ENCODE results near the gene NRBP1.

Gene NRBP1
- 147 to 155 reads per million in 2 donors for total RNA-seq

- peak; percentile 83 for DNase-seq
Observed at GRCh38 chr2:27428213-27428977, at the start of gene NRBP1. Gene NRBP1, plus strand, starts transcription at chr2:27428631. Its CDS starts 4,643 bp downstream, at chr2:27433274.

DNA sequence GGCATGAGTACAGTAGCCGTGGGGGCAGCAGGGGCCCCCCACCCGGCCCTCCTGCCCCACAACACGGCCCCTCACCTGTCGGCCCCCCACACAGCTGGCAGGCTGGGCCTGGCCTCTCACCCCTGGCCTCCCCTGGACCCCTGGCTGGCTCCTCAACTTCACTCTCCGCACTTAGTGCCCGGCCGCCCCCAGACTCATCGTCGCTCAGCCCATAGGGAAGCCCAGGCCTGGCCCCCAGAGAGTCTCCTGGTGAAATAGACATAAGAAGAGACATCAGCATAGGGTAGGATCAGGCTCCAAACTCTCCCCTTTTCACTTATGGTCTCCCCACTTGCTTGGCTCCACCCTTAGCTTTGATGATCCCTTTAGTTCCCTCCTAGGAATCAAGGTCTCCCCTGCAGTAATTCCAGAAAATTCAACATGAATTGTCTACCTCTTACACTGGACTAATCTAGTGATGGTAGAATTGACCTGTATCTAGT is 49.6 kb upstream of the NRBP1 start:
- no peak for DNase-seq

DNA sequence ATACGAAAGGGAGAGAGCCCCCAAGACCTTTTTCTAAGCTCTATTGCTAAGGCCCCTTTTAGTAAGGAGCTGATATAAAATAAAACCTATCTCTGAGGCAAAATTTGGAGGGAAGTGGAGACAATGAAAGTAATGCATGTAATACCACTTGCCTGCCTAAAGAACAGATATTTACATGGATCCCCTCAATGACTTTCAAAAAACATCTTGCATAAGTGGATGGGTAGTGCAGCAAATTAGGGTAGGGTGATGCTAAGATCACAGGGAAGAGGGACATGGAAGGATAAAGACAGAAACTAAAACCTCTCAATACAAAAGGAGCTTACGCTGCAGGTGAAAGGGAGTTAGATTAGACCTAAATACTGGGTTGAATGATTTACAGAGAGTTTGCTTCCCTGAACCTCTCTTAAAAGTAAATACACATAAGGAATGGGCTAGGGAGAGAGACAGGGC is 49.0 kb upstream of the NRBP1 start:
- DNase-seq: no peak

- no peak for DNase-seq
Observed at GRCh38 chr2:27379836-27380625, 48.4 kb upstream of the NRBP1 start.

DNA sequence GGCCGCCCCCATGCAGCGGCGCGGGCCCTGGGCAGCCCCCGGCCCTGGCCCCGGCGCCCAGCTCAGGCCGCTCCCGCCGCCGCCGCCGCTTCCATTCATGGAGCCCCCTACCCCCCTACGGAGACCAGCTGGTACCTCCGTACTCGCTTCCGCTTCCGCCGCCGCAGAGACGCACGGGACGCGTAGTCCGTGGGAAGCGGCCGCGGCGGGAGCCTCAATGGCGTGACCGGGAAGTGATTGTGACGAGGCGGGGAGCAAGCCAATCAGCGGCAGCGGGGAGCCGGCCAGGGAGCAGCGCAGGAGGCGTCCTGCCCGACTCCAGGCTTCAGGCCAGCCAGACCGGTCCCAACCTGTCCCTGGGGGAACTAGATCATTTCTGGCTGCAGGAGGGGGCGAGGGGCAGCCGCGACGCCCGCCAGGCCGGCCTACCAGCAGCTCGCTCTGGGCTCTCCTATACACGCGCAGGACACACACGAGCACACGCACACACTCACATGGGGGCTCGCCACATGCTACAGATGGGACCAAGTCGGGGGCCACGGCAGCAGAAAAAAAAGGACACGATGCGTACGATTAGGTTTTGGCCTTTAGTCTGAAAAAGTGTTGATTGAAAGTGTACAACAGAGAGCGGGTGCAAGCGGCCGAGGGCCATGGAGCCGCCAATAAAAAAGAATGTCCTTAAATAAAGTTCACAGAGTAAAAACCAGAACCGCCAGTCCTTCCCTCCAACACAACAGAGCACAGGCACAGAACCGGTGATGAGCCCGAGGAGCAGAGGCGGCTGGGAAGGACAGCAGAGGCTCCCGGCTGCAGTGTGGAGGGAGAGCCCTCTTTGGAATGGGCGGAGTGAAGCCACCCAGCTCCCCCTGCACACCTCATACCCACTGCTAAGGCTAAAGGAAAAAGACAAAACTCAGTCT is 47.5 kb upstream of the NRBP1 start, which contains the start of gene ZNF513:
TSS of gene ZNF513 (minus strand) at position 109 of the 920 bp plus-strand sequence. CDS start 208 bp downstream, outside the sequence.
- peak; percentile 84 for DNase-seq

DNA sequence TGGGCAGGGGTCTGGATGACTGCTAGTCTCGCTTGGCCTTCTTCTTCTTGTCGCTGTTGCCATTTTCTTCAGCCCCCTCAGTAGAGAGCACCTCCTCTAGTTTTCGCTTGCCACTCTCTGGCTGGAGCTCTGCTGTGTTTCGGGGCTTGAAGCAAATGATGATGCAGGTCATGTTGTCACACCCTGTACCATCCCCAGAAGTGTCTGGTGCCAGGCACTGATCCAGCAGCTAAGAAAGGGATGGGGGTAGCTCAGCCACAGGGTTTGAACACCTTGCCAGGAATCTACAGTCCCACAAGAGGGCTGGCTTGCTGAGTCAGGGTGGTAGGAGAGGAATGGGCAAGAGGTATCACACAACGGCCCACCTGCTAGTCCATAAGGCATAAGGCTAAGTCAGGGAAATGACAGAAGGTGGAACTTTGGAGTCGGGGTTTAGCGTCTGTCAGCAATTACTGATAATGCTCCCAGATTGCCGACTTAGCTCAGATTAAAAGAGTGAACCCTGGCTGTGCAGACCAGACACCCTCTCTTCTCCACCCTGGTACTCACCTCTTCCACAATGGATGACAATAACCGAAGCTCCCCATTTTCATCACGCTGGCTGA is 46.8 kb upstream of the NRBP1 start:
- DNase-seq: no peak

DNA sequence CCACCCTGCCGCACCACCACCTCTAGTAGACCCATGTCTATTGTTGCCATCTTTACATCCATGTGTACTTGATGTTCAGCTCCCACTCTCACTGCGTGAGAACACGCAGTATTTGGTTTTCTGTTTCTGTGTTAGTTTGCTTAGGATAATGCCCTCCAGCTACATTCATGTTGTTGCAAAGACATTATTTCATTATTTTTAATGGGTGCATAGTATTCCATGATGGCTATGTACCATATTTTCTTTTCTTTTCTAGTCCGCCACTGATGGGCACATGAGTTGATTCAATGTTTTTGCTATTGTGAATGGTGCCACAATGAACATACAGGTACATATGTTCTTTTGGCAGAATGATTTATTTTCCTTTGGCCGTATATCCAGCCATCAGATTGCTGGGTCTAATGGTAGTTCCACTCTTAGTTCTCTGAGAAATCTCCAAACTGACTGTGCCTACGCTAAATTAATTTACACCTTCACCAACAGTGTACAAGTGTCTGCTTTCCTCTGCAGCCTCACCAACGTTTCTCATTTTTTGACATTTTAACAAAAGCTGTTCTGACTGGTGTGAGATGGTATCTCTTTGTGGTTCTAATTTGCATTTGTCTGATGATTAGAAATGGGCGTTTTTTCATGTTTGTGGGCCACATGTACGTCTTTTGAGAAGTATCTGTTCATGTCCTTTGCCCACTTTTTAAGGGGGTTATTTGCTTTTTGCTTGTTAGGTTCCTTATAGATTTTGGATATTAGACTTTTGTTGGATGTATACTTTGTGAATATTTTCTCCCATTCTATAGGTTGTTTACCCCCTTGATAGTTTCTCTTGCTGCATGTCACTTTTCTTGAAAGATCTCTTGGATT is 37.4 kb upstream of the NRBP1 start:
- no peak for DNase-seq

DNA sequence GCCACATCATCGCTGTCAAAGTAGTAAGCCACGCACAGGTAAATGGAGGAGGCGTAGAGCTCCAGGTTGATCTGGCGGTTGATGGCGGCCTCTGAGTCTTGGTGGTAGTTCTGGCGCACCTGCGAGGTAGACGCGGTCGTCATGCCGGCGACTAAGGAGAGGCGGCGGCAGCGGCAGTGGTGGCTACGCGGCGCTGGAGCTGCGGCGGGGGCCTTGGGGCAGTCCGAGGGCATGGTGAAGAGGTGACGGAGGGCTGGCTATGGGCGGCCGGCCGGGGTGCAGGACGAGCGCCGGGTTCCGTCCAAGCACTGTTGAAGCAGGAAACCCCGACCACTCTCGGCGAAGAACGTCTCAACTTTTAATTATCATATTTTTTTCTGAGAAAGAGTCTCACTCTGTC is 35.2 kb upstream of the NRBP1 start:
- DNase-seq: no peak

GRCh38 chr2:27398962-27399361 is 29.5 kb upstream of the NRBP1 start:
- DNase-seq: no peak

DNA sequence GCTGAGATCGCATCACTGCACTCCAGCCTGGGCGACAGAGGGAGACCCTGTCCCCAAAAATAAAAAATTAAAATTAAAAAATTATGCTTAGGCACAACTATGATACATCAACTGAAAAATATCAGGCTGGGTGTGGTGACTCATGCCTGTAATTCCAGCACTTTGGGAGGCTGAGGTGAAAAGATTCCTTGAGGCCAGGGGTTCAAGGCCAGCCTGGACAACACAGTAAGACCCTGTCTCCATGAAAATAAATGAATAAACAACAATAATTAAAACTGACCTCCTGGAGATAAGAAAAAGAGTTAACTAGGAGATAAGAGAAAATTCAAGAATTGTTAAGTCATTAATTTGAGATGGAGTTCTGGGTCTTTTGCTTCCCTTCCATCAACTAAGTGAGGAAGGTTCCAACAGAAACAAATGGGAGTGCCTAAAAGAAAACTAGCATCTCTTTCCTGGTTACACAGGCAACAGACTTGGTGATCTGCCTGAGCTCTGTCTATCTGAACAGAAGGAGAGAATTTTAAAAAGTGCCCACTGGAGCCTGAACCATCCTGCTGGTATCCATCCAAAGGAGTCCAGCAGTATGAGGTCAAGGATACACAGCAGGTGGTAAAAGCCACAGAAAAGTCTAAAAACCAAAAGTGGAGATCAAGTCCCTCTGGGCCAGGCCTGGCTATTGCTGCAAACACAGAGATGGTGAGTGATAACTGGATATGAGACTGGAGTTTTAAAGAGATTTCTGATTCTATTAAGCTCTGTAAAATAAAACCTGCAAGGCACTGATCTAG is 27.9 kb upstream of the NRBP1 start:
- no peak for DNase-seq

- DNase-seq: no peak
Observed at GRCh38 chr2:27407798-27408491, 20.5 kb upstream of the NRBP1 start.

- no peak for DNase-seq
Observed at GRCh38 chr2:27408601-27409320, 19.7 kb upstream of the NRBP1 start.

DNA sequence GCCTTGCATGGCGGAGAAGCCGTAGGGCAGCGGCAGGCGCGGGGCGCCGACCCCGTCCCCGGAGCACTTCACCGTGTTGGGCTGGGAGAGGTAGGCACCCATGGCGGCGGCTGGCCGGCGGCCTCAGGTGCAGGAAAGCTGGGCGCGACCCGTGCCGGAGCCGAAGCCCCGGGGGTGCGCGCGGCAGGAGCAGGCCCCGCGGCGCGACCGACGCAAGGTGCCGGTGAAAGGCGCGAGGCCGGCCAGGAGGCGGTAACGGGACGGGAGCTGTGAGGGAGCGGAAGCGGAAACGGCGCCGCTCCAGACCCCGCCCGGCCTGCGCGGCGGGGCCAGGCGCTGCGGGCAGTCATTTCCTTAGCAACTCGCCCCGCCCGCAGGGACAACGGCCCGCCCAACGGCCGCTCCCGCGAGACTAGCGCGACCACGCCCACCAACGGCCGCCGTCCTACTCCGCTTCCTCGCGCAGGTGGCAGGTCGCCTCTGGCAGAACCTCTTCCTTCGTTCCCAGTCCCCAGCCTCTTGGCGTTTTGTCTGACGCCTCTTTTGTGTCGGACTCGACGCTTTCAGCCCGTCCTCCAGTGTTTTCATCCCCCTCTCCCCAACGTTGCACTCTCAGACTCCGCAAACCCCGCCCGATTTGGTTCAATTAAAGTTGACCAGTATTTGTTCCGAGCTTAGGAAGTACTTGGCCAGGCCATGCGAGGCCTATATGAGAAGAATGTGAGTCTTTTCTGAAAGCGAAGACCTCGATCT is 18.9 kb upstream of the NRBP1 start, which contains the start of gene PPM1G:
TSS of gene PPM1G (minus strand) at position 271 of the 753 bp plus-strand sequence. CDS start at position 102, 169 bp downstream.
- DNase-seq: peak; percentile 94

- no peak for DNase-seq
Observed at GRCh38 chr2:27412419-27413152, 15.8 kb upstream of the NRBP1 start.

DNA sequence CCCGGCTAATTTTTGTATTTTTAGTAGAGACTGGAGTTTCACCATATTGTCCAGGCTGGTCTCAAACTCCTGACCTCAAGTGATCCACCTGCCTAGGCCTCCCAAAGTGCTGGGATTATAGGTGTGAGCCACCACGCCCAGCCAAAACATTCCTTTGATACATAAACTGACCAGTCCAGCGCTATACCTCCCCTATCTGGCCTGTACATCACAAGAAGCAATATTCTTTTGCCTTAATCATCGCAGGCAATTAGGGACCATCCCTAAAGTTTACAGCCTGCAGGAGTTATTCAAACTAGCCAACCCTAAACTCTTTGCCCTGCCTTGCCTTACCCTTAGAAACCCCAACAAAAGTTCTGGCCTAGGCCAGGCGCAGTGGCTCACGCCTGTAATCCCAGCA is 12.3 kb upstream of the NRBP1 start:
- no peak for DNase-seq

- DNase-seq: no peak
Observed at GRCh38 chr2:27420996-27421395, 7.4 kb upstream of the NRBP1 start.

DNA sequence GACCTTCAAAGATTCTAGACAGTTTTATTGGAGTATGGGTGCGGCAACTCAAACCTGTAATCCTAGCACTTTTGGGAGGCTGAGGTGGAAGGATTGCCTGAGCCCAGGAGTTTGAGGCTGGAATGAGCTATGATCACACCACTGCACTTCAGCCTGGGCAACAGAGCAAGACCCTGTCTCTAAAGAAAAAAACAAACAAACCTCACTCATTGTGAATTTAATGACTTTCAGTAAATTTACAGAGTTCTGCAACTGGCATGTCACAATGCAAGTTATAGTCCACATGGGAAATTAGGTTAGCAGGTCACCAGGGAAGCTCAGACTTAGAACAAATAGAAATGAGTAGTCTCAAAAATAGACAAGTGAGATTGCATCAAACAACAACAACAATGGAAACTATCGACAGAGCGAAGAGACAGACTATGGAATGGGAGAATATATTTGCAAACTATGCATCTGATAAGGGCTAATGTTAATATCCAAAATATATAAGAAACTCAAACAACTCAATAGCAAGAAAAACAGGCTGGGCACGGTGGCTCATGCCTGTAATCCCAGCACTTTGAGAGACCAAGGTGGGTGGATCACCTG is 6.7 kb upstream of the NRBP1 start:
- DNase-seq: no peak

Data from activated gamma-delta T cell (primary cell).